SK-N-SH (cell line): ENCODE data around the gene ERGIC1. TPM values are rescaled to one million over a fixed set of nuclear protein-coding genes. Genes with fewer than 3 reads are reported as not detected.
A peak's percentile ranks its signal among the peaks of the same experiment; 100 is the strongest.

ENCODE experiments used
- CTCF ChIA-PET: fragments of 300-600, 350-600 bp; formaldehyde crosslinking; extraction: SDS; loops from one replicate; lab custom pipeline; 2021; lab: Yijun Ruan, JAX
- POLR2A ChIA-PET: fragments of 350-600 bp; sonication (Branson Sonifier 250); formaldehyde crosslinking; extraction: SDS; loops from one replicate; lab custom pipeline; 2020; ENCODE audit warnings: antibody characterized with exemption, inconsistent platforms; lab: Yijun Ruan, JAX
- DNase-seq: peaks from one replicate; pipeline ENCODE4 v3.0.0; 2012
- H2AFZ ChIP-seq: fragments of 200-600 bp; sonication (generic); 2 replicates; pipeline ENCODE4 v1.8.1; 2016; ENCODE audit warnings: antibody characterized with exemption, mild to moderate bottlenecking, low read depth
- H3F3A ChIP-seq: fragments of 200-600 bp; sonication (generic); replicated peaks from 2 replicates; pipeline ENCODE3; 2016; ENCODE audit warnings: antibody characterized with exemption, mild to moderate bottlenecking; ENCODE audit not compliant: insufficient read depth
- H3K27ac ChIP-seq, 2 experiments: fragments of 200-500 bp in 1 of 2; fragments of 200-600 bp in 1 of 2; sonication (Bioruptor generic) in 1 of 2; sonication (generic), shearing (Covaris generic) in 1 of 2; 2 replicates each; pipeline versions ENCODE4 v1.5.1 to v1.6.1; 2014 to 2016; ENCODE audit warnings: low read depth in 2 of 2, inconsistent platforms in 1 of 2, low read length in 1 of 2, mild to moderate bottlenecking in 1 of 2, mixed read lengths in 1 of 2
- H3K27me3 ChIP-seq: fragments of 200-600 bp; sonication (generic), shearing (Covaris generic); 2 replicates; pipeline ENCODE4 v1.6.1; 2016; ENCODE audit warnings: mixed run types; ENCODE audit not compliant: insufficient read depth
- H3K36me3 ChIP-seq, 2 experiments: fragments of 200-500 bp in 1 of 2; fragments of 200-600 bp in 1 of 2; sonication (Bioruptor generic) in 1 of 2; sonication (generic) in 1 of 2; replicated peaks in 1 of 2; 2 replicates each; pipeline versions ENCODE3 to v1.5.1; 2014 to 2016; ENCODE audit warnings: low read length in 1 of 2, mild to moderate bottlenecking in 1 of 2; ENCODE audit not compliant: insufficient read depth in 2 of 2, control insufficient read depth in 1 of 2
- H3K4me1 ChIP-seq, 2 experiments: fragments of 200-500 bp in 1 of 2; fragments of 200-600 bp in 1 of 2; sonication (Bioruptor generic) in 1 of 2; sonication (generic), shearing (Covaris generic) in 1 of 2; 2 replicates each; pipeline versions ENCODE4 v1.5.1 to v1.6.1; 2014 to 2016; ENCODE audit warnings: low read depth in 1 of 2, low read length in 1 of 2, mixed run types in 1 of 2; ENCODE audit not compliant: insufficient read depth in 2 of 2, control insufficient read depth in 1 of 2
- H3K4me2 ChIP-seq: fragments of 200-600 bp; sonication (generic), shearing (Covaris generic); 2 replicates; pipeline ENCODE4 v1.6.1; 2017; ENCODE audit warnings: mixed run types
- H3K4me3 ChIP-seq, 2 experiments: fragments of 200-500 bp in 1 of 2; fragments of 200-600 bp in 1 of 2; sonication (Bioruptor generic) in 1 of 2; sonication (generic), shearing (Covaris generic) in 1 of 2; 2 replicates each; pipeline versions ENCODE4 v1.5.1 to v1.8.1; 2014 to 2016; ENCODE audit warnings: low read depth in 2 of 2, inconsistent platforms in 1 of 2, low read length in 1 of 2, mild to moderate bottlenecking in 1 of 2, mixed read lengths in 1 of 2, moderate library complexity in 1 of 2
- H3K79me2 ChIP-seq: fragments of 200-600 bp; sonication (generic); 2 replicates; pipeline ENCODE4 v1.8.1; 2017; ENCODE audit warnings: mild to moderate bottlenecking; ENCODE audit not compliant: insufficient read depth
- H3K9ac ChIP-seq: fragments of 200-600 bp; sonication (generic); 2 replicates; pipeline ENCODE4 v1.6.1; 2017; ENCODE audit warnings: mixed run types
- H3K9me2 ChIP-seq: fragments of 200-600 bp; sonication (generic); 2 replicates; pipeline ENCODE4 v1.6.1; 2017; ENCODE audit warnings: mixed run types
- H3K9me3 ChIP-seq: fragments of 200-600 bp; sonication (generic); 2 replicates; pipeline ENCODE4 v1.6.1; 2017; ENCODE audit warnings: mixed run types, mild to moderate bottlenecking, moderate library complexity
- H4K20me1 ChIP-seq: fragments of 200-600 bp; sonication (generic); 2 replicates; pipeline ENCODE4 v1.6.1; 2017; ENCODE audit warnings: mild to moderate bottlenecking, mixed run types; ENCODE audit not compliant: insufficient read depth
- EP300 ChIP-seq, 2 experiments: IDR thresholded peaks; 2 replicates each; pipeline versions ENCODE4 v1.4.0 to v1.6.1; 2012; ENCODE audit warnings: borderline replicate concordance in 1 of 2, low read depth in 1 of 2, low read length in 1 of 2
- GATA2 ChIP-seq: sonication (generic); formaldehyde crosslinking; IDR thresholded peaks from 2 replicates; pipeline ENCODE4 v1.5.0; 2020; ENCODE audit warnings: mild to moderate bottlenecking, missing genetic modification reagents
- JUND ChIP-seq: IDR thresholded peaks from 2 replicates; pipeline ENCODE4 v1.4.0; 2012
- MXI1 ChIP-seq: IDR thresholded peaks from 2 replicates; pipeline ENCODE4 v1.6.1; 2012; ENCODE audit warnings: mild to moderate bottlenecking, low read depth, low read length, improper control_type of control experiment
- NFIC ChIP-seq: IDR thresholded peaks from 2 replicates; pipeline ENCODE4 v1.4.0; 2012; ENCODE audit warnings: borderline replicate concordance
- POLR2AphosphoS5 ChIP-seq: IDR thresholded peaks from 2 replicates; pipeline ENCODE4 v1.6.1; 2012; ENCODE audit warnings: low read depth, low read length
- RAD21 ChIP-seq: IDR thresholded peaks from 2 replicates; pipeline ENCODE4 v1.6.1; 2012; ENCODE audit warnings: mild to moderate bottlenecking, low read length
- RCOR1 ChIP-seq: fragments of 150-350 bp; IDR thresholded peaks from 2 replicates; pipeline ENCODE4 v1.6.1; 2017; ENCODE audit warnings: antibody characterized with exemption, low read length
- RXRA ChIP-seq: IDR thresholded peaks from 2 replicates; pipeline ENCODE4 v1.4.0; 2012; ENCODE audit warnings: low read depth, mild to moderate bottlenecking, borderline replicate concordance
- SIN3A ChIP-seq: IDR thresholded peaks from 2 replicates; pipeline ENCODE4 v1.6.1; 2012; ENCODE audit warnings: low read depth, mild to moderate bottlenecking, low read length, moderate library complexity, borderline replicate concordance
- SMC3 ChIP-seq: IDR thresholded peaks from 2 replicates; pipeline ENCODE4 v1.6.1; 2012; ENCODE audit warnings: low read depth, low read length, improper control_type of control experiment
- TCF12 ChIP-seq: IDR thresholded peaks from 2 replicates; pipeline ENCODE4 v1.4.0; 2012
- TEAD4 ChIP-seq: IDR thresholded peaks from 2 replicates; pipeline ENCODE4 v1.4.0; 2012; ENCODE audit warnings: mild to moderate bottlenecking, borderline replicate concordance; ENCODE audit not compliant: insufficient read depth
- YY1 ChIP-seq: IDR thresholded peaks from 2 replicates; pipeline ENCODE4 v1.4.0; 2012; ENCODE audit warnings: low read depth, mild to moderate bottlenecking
- WGBS: methylation state at CpG from one replicate; pipeline ENCODE4 v1.1.6; 2017; ENCODE audit warnings: low lambda C conversion rate; 5-methylcytosine and 5-hydroxymethylcytosine counted together
- polyA plus RNA-seq, 3 experiments: library from polyadenylated mRNA; depleted of rRNA; stranded (reverse); fragments of >200 nt; gene quantifications; 2 replicates each; pipeline ENCODE4 v1.2.3, GENCODE V29; 2012
- TF ChIP-seq, protein P1 (sequence below): IDR thresholded peaks from 2 replicates; pipeline ENCODE4 v1.4.0; 2012; ENCODE audit warnings: low read depth, borderline replicate concordance
- TF ChIP-seq, protein P2 (sequence below): IDR thresholded peaks from 2 replicates; pipeline ENCODE4 v1.4.0; 2012; ENCODE audit warnings: low read depth
- TF ChIP-seq, protein P3 (sequence below): IDR thresholded peaks from 2 replicates; pipeline ENCODE4 v1.6.1; 2012; ENCODE audit warnings: mild to moderate bottlenecking, low read depth, low read length, moderate library complexity
- TF ChIP-seq, protein P4 (sequence below): fragments of 150-350 bp; IDR thresholded peaks from 2 replicates; pipeline ENCODE4 v1.6.1; 2017; ENCODE audit warnings: antibody characterized with exemption, low read length, low read depth, borderline replicate concordance
- TF ChIP-seq, protein P5 (sequence below): IDR thresholded peaks from 2 replicates; pipeline ENCODE4; 2012

Gene ERGIC1
- polyA plus RNA-seq, 1 of the 3 experiments (the other 2 are of a cell fraction): 101 TPM

DNA sequence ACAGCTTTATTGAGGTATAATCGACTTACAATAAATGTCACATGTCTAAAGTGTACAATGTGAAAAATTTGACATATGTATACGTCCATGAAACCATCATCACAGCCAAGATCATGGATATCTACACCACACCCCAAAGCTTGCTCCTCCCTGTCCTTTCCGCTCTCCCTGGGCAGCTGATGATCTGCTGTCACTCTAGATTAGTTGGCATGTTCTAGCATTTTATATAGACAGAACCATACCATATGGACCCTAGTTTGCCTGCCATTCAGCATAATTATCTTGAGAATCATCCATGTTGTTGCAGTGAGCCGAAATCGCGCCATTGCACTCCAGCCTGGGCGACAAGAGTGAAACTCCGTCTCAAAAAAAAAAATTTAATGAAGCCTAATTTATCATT lies 42.5 kb downstream of the ERGIC1 start:
- 94% methylated on average over 8 of the region's 8 CpGs for WGBS
- TF ChIP-seq MXI1: no peak
- no peak for TF ChIP-seq GATA2 (CRISPR knock-in tag)
- TF ChIP-seq SMC3: no peak
- no peak for TF ChIP-seq NFIC
- no peak for TF ChIP-seq EP300 (IDR thresholded peaks at IDR 0.05; ENCODE audit: borderline replicate concordance in 1 of 2, low read depth in 1 of 2, low read length in 1 of 2)
- TF ChIP-seq TEAD4: no peak
- no peak for TF ChIP-seq JUND
- TF ChIP-seq, protein P1, sequence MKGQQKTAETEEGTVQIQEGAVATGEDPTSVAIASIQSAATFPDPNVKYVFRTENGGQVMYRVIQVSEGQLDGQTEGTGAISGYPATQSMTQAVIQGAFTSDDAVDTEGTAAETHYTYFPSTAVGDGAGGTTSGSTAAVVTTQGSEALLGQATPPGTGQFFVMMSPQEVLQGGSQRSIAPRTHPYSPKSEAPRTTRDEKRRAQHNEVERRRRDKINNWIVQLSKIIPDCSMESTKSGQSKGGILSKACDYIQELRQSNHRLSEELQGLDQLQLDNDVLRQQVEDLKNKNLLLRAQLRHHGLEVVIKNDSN: no peak
- TF ChIP-seq RAD21: no peak
- TF ChIP-seq RXRA: no peak
- TF ChIP-seq POLR2AphosphoS5: no peak
- H3K27me3 ChIP-seq: no peaks in the 10 kb centered on the region
- H3K79me2 ChIP-seq: peaks cover 73% of the 10 kb centered on the region
- ChIA-PET POLR2A (no interaction called here), CTCF (interaction anchor here (1.1 to 2.1 kb wide), 3 partner anchors 104 to 162 kb away, joined by 3 to 9 read pairs (median 6); partner anchors contain the start of gene DUSP1)
- peak overlapping the region; percentile 7 to 51; a peak in 3 of 4 replicates for H3K27ac ChIP-seq
- H3K4me2 ChIP-seq: no peak overlapping the region
- peaks cover 8% of the 10 kb centered on the region for H3F3A ChIP-seq
- no peak overlapping the region for H2AFZ ChIP-seq
- peaks cover 0 to 6% of the 10 kb centered on the region in 2 experiments for H3K36me3 ChIP-seq
- no peak for DNase-seq
- peaks cover 16 to 27% of the 10 kb centered on the region in 2 experiments for H3K4me1 ChIP-seq
- no peak overlapping the region for H3K9ac ChIP-seq
- no peaks in the 10 kb centered on the region for H4K20me1 ChIP-seq
- no peaks in the 10 kb centered on the region for H3K9me2 ChIP-seq
- no peak overlapping the region for H3K4me3 ChIP-seq
- no peaks in the 10 kb centered on the region for H3K9me3 ChIP-seq

DNA sequence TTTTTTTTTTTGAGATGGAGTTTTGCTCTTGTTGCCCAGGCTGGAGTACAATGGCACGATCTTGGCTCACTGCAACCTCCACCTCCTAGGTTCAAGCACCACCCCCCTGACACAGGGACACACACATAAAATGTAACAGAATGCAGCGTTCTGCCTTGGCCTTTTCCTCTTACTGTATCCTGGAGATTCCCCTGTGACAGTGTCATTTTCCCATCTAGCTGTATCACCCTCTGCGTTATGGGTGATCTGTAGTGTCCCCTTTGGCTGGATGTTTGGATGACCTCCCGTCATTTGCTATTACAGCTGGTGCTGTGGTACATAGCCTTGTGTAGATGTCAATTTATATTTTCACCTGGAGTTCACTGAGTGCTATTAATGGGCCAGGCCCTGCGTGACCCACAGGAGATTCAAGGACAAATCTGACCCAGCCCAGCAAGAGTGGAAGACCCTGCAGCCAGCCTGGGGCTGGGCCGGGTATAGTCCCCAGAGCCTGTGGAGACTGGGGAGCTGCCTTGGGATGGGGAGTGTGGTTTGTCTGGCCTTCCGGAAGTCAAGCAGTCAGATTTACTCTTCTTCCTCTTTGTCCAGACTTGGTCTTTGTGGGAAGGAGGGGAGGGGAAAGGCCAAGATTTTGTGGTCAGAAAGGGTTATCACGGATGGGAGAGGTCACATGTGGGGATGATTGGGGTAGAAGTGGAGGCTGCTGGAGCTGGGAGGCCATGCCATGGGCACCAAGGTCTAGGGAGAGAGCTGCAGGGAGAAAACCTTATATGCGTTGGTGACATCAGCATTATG lies 43.6 kb downstream of the ERGIC1 start:
- Histone ChIP-seq H3K4me3 (no peak overlapping the region), H3F3A (peaks cover 2% of the 10 kb centered on the region), H4K20me1 (no peaks in the 10 kb centered on the region), H2AFZ (no peak overlapping the region), H3K27ac (no peak overlapping the region), H3K9ac (no peak overlapping the region), H3K36me3 (peaks cover 0 to 6% of the 10 kb centered on the region in 2 experiments), H3K9me3 (no peaks in the 10 kb centered on the region), H3K79me2 (peaks cover 64% of the 10 kb centered on the region), H3K4me2 (no peak overlapping the region), H3K9me2 (no peaks in the 10 kb centered on the region), H3K27me3 (no peaks in the 10 kb centered on the region), H3K4me1 (peaks cover 10 to 16% of the 10 kb centered on the region in 2 experiments)
- WGBS: 96% methylated on average over 9 of the region's 9 CpGs
- POLR2A ChIA-PET: no interaction called here
- DNase-seq: no peak
- CTCF ChIA-PET: interaction anchor here (1.3 to 1.6 kb wide), 2 partner anchors 107 to 163 kb away, joined by 3 to 6 read pairs; partner anchors contain the start of gene DUSP1
- TF ChIP-seq NFIC (no peak), JUND (no peak), TCF12 (no peak), SIN3A (no peak), MXI1 (no peak), RCOR1 (no peak), YY1 (no peak), SMC3 (no peak), POLR2AphosphoS5 (no peak), GATA2 (CRISPR knock-in tag) (no peak)
- TF ChIP-seq, protein P2, sequence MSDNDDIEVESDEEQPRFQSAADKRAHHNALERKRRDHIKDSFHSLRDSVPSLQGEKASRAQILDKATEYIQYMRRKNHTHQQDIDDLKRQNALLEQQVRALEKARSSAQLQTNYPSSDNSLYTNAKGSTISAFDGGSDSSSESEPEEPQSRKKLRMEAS: no peak
- TF ChIP-seq, protein P3, sequence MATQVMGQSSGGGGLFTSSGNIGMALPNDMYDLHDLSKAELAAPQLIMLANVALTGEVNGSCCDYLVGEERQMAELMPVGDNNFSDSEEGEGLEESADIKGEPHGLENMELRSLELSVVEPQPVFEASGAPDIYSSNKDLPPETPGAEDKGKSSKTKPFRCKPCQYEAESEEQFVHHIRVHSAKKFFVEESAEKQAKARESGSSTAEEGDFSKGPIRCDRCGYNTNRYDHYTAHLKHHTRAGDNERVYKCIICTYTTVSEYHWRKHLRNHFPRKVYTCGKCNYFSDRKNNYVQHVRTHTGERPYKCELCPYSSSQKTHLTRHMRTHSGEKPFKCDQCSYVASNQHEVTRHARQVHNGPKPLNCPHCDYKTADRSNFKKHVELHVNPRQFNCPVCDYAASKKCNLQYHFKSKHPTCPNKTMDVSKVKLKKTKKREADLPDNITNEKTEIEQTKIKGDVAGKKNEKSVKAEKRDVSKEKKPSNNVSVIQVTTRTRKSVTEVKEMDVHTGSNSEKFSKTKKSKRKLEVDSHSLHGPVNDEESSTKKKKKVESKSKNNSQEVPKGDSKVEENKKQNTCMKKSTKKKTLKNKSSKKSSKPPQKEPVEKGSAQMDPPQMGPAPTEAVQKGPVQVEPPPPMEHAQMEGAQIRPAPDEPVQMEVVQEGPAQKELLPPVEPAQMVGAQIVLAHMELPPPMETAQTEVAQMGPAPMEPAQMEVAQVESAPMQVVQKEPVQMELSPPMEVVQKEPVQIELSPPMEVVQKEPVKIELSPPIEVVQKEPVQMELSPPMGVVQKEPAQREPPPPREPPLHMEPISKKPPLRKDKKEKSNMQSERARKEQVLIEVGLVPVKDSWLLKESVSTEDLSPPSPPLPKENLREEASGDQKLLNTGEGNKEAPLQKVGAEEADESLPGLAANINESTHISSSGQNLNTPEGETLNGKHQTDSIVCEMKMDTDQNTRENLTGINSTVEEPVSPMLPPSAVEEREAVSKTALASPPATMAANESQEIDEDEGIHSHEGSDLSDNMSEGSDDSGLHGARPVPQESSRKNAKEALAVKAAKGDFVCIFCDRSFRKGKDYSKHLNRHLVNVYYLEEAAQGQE: no peak
- TF ChIP-seq, protein P4, sequence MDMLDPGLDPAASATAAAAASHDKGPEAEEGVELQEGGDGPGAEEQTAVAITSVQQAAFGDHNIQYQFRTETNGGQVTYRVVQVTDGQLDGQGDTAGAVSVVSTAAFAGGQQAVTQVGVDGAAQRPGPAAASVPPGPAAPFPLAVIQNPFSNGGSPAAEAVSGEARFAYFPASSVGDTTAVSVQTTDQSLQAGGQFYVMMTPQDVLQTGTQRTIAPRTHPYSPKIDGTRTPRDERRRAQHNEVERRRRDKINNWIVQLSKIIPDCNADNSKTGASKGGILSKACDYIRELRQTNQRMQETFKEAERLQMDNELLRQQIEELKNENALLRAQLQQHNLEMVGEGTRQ: no peak
- TF ChIP-seq, protein P5, sequence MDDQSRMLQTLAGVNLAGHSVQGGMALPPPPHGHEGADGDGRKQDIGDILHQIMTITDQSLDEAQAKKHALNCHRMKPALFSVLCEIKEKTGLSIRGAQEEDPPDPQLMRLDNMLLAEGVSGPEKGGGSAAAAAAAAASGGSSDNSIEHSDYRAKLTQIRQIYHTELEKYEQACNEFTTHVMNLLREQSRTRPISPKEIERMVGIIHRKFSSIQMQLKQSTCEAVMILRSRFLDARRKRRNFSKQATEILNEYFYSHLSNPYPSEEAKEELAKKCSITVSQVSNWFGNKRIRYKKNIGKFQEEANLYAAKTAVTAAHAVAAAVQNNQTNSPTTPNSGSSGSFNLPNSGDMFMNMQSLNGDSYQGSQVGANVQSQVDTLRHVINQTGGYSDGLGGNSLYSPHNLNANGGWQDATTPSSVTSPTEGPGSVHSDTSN: no peak
